Thyroid gland (tissue), 4 donors: ENCODE data around the gene DLG1. TPM values are rescaled to one million over a fixed set of nuclear protein-coding genes. Genes with fewer than 3 reads are reported as not detected.

Source experiments
- DNase-seq, 2 donors: peaks; one replicate each; pipeline ENCODE4 v3.0.0-alpha.2; 2019
- H3K27ac ChIP-seq, 3 donors: fragments of 200-600 bp; sonication (generic); 1 replicate in 2 of 3; 2 replicates in 1 of 3; pipeline ENCODE4 v1.5.1; 2016 to 2019; ENCODE audit warnings: mild to moderate bottlenecking in 1 of 3, moderate library complexity in 1 of 3
- H3K27me3 ChIP-seq: fragments of 200-600 bp; sonication (generic); one replicate; pipeline ENCODE4 v1.5.1; 2019
- H3K36me3 ChIP-seq, 2 donors: fragments of 200-600 bp; sonication (generic); one replicate each; pipeline ENCODE4 v1.5.1; 2016 to 2019
- H3K4me1 ChIP-seq, 2 donors: fragments of 200-600 bp; sonication (generic); one replicate each; pipeline ENCODE4 v1.5.1; 2017 to 2019
- H3K4me3 ChIP-seq, 3 donors: fragments of 200-600 bp; sonication (generic); replicated peaks in 1 of 3; 1 replicate in 2 of 3; 2 replicates in 1 of 3; pipeline ENCODE4 v1.5.1; 2016; ENCODE audit warnings: mild to moderate bottlenecking in 1 of 3
- H3K9me3 ChIP-seq: fragments of 200-600 bp; sonication (generic); one replicate; pipeline ENCODE4 v1.5.1; 2017
- CTCF ChIP-seq, 6 experiments: fragments of 200-600 bp in 3 of 6; fragments of 450-650 bp in 3 of 6; sonication (generic) in 3 of 6; IDR thresholded peaks; one replicate each; pipeline ENCODE4 v1.5.1; 2016 to 2019; ENCODE audit warnings: antibody characterized with exemption in 6 of 6, mild to moderate bottlenecking in 2 of 6, inconsistent platforms in 1 of 6, moderate library complexity in 1 of 6
- POLR2A ChIP-seq, 2 donors: fragments of 450-650 bp; IDR thresholded peaks; one replicate each; pipeline ENCODE4 v1.6.1; 2017; ENCODE audit warnings: antibody characterized with exemption in 2 of 2, mild to moderate bottlenecking in 2 of 2, moderate library complexity in 1 of 2
- WGBS, 2 donors: methylation state at CpG; one replicate each; pipeline ENCODE4 v1.1.5; 2017; 5-methylcytosine and 5-hydroxymethylcytosine counted together
- intact Hi-C: fragments of 100-400 bp; cut with DNase I; formaldehyde crosslinking; loops from one replicate; pipeline ENCODE4 v1.15.1; 2023
- total RNA-seq, 4 donors: library from RNA; depleted of rRNA; stranded (reverse); fragments of >200 nt; gene quantifications; one replicate each; pipeline ENCODE4 v1.2.3, GENCODE V29; 2016

The DLG1 gene
- total RNA-seq, 4 donors from 2014 or later: 111 to 233 (median 174) TPM

DNA sequence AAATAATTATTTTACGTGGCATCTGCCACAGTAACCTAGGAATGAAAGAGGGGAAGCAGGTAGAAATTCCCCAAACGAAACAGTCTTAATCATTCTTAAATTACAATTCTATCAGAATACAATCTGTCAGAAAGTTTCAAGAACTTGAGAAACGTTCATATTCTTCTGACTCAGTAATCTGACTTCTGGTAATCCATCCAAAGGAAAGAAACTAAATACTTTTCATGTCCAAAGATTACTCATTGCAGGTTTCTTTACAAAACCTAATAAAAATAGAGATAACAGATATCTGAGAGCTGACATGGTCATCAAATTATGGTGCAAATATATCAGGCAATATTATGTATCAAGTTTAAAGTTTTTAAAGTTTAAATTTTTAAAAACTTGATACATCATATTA is 109.4 kb downstream of the DLG1 start:
- no peak overlapping the region for H3K27ac ChIP-seq
- no peaks in the 10 kb centered on the region for H3K27me3 ChIP-seq
- no peak for TF ChIP-seq POLR2A (IDR thresholded peaks at IDR 0.05)
- TF ChIP-seq CTCF (IDR thresholded peaks at IDR 0.05): no peak
- no peaks in the 10 kb centered on the region for H3K36me3 ChIP-seq
- intact Hi-C loops: loop anchor here (10.0 kb wide), 1 partner anchor 184 kb away; no protein-coding TSS in a partner anchor
- WGBS, 2 donors: 81 to 86% methylated on average over 3 of the region's 3 CpGs
- H3K9me3 ChIP-seq: no peaks in the 10 kb centered on the region
- H3K4me3 ChIP-seq: no peak overlapping the region
- H3K4me1 ChIP-seq: no peaks in the 10 kb centered on the region
- DNase-seq: no peak

- peak; percentile 5 to 16 for DNase-seq
- intact Hi-C loops: loop anchor here (10.0 kb wide), 1 partner anchor 182 kb away; no protein-coding TSS in a partner anchor
- H3K27me3 ChIP-seq: no peaks in the 10 kb centered on the region
- no peaks in the 10 kb centered on the region for H3K9me3 ChIP-seq
- no peaks in the 10 kb centered on the region for H3K36me3 ChIP-seq
- H3K4me1 ChIP-seq: no peaks in the 10 kb centered on the region
- TF ChIP-seq POLR2A (IDR thresholded peaks at IDR 0.05) (no peak), CTCF (IDR thresholded peaks at IDR 0.05) (peak; percentile 32 to 77 (median 62))
- H3K4me3 ChIP-seq: no peak overlapping the region
- WGBS, 2 donors: 84 to 87% methylated on average over 1 of the region's 1 CpG
- no peak overlapping the region for H3K27ac ChIP-seq
Measured at GRCh38 chr3:197186887-197187588, 111.4 kb downstream of the DLG1 start.

DNA sequence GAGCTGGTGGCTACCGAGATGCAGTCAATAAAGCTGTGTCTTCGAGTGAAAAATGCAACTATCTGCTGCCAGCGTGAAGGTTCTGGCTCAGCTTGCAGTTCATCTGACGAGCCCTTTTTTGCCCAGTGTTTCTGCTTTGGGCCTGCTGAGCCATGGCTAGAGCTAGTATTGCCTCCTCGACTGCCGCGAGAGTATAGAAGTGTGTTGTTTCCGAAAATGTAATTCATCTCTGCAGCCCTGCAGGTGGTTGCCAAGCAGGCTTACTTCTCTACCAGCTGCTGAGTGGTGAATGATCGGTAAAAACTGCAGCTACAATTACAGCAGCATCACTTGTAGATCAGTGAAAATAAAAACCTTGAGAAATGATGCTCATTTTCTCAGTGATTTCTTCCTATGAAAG is 114.8 kb downstream of the DLG1 start:
- no peak for DNase-seq
- intact Hi-C loops: loop anchor here (10.0 kb wide), 1 partner anchor 179 kb away; no protein-coding TSS in a partner anchor

GRCh38 chr3:197181741-197182140 is 116.7 kb downstream of the DLG1 start:
- no peaks in the 10 kb centered on the region for H3K27me3 ChIP-seq
- no peak for DNase-seq
- 59 to 74% methylated on average over 6 of the region's 6 CpGs for WGBS, 2 donors
- no peak overlapping the region for H3K4me3 ChIP-seq
- H3K9me3 ChIP-seq: no peaks in the 10 kb centered on the region
- intact Hi-C loops: loop anchor here (10.0 kb wide), 1 partner anchor 177 kb away; no protein-coding TSS in a partner anchor
- H3K4me1 ChIP-seq: no peaks in the 10 kb centered on the region
- no peak overlapping the region for H3K27ac ChIP-seq
- H3K36me3 ChIP-seq: no peaks in the 10 kb centered on the region
- no peak for TF ChIP-seq POLR2A (IDR thresholded peaks at IDR 0.05)
- no peak for TF ChIP-seq CTCF (IDR thresholded peaks at IDR 0.05)

More for the DNA sequence above, 114.8 kb downstream of the DLG1 start:
- TF ChIP-seq POLR2A (IDR thresholded peaks at IDR 0.05): no peak
- no peak for TF ChIP-seq CTCF (IDR thresholded peaks at IDR 0.05)
- no peaks in the 10 kb centered on the region for H3K4me1 ChIP-seq
- no peaks in the 10 kb centered on the region for H3K9me3 ChIP-seq
- H3K27ac ChIP-seq: no peak overlapping the region
- WGBS, 2 donors: 82 to 92% methylated on average over 9 of the region's 9 CpGs
- H3K4me3 ChIP-seq: no peak overlapping the region
- no peaks in the 10 kb centered on the region for H3K36me3 ChIP-seq
- no peaks in the 10 kb centered on the region for H3K27me3 ChIP-seq

- intact Hi-C loops: no loop called here
- H3K4me1 ChIP-seq: no peaks in the 10 kb centered on the region
- no peaks in the 10 kb centered on the region for H3K9me3 ChIP-seq
- no peaks in the 10 kb centered on the region for H3K36me3 ChIP-seq
- no peaks in the 10 kb centered on the region for H3K27me3 ChIP-seq
- H3K4me3 ChIP-seq: no peak overlapping the region
- DNase-seq: no peak
- 92 to 95% methylated on average over 5 of the region's 5 CpGs for WGBS, 2 donors
- no peak for TF ChIP-seq POLR2A (IDR thresholded peaks at IDR 0.05)
- TF ChIP-seq CTCF (IDR thresholded peaks at IDR 0.05): no peak
- H3K27ac ChIP-seq: no peak overlapping the region
Measured at GRCh38 chr3:197178998-197179397, 119.4 kb downstream of the DLG1 start.
